Left kidney (tissue), 2 donors: Measurements from ENCODE around the gene ZBTB42. TPM values are rescaled to one million over a fixed set of nuclear protein-coding genes. Genes with fewer than 3 reads are reported as not detected.

Source experiments
- DNase-seq: peaks from one replicate; pipeline ENCODE4 v3.0.0-alpha.2; 2013
- polyA plus RNA-seq: library from polyadenylated mRNA; unstranded; fragments of 120-200 nt; gene quantifications from one replicate; pipeline ENCODE4 v1.2.1, GENCODE V29; 2013; ENCODE audit not compliant: insufficient read length

Gene ZBTB42
- polyA plus RNA-seq, 1 donor: 3.1 TPM

DNA sequence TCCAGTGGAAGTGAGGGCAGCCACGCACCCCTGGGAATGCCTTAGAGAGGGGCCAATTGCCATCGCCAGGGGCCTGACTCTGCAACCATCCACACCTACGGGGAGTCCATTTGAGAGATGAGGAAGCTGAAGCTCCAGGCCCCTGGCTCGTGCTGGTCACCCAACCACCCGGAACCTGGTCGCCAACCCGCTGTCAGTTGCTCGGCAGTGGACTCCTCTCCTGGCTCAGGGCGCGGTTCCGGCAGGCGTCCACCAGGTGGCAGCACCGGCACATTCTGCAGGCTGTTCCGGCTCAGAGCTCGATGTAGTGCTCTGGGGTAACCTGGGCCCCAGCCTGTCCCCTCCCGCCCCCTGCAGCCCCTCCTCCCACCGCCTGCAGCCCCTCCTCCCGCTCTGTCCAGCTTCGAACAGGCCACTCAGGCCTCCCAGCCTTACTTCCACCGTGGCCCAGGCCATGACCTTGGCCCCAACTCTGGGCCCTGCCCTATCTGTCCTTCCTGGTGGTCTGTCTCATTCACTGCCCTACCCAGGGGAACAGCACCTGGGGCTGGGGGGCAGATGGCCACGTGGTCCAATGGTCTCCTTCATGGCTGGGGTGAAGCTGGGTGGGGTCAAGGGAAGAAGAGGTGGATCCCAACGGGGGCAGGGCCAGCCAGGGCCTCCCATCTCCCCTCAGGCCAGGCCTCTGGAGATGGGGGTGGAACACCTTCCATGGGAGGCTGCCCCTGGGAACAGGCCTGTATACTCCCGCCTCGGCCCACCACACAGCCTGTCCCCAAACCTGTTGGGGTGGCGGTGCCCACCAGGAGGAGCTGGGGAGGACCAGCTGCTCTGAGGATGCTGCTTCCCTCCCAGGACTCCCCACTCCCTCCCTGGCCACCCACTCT lies 32.2 kb upstream of the ZBTB42 start:
- DNase-seq: peak; percentile 81

DNA sequence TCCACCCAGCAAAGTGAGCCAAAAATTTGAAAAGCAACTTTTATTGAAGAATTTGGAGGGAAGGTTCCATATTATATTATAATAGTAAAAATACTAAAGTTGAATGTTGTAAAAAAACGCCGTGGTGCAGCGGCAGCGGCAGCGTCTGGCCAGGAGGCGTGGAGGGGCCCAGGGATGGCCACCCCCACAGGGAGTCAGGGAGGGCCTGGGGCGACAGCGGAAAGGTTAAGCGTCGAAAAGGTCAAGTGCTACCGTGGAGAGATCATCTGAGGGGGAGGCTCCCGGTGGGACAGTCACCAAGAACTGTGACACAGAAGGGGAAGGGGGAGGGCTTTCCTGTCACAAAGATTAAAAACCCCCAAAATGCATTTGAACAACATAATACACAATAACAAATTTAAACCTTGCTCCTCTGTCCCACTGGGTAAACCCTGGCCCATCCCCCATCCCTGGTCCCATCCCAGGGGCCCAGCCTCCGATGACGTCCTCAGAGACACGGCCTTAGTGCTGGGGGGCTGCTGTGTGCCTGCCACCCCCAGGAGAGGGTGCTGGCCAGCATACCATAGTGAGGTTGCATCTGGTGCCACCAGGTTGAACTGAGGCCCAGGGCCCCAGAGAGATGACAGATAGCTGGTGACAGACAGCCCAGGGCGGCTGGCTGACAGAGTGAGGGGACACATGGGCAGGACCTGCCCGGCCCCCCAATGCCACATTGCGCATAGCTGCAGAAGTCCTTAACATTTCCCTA lies 31.4 kb upstream of the ZBTB42 start:
- no peak for DNase-seq

DNA sequence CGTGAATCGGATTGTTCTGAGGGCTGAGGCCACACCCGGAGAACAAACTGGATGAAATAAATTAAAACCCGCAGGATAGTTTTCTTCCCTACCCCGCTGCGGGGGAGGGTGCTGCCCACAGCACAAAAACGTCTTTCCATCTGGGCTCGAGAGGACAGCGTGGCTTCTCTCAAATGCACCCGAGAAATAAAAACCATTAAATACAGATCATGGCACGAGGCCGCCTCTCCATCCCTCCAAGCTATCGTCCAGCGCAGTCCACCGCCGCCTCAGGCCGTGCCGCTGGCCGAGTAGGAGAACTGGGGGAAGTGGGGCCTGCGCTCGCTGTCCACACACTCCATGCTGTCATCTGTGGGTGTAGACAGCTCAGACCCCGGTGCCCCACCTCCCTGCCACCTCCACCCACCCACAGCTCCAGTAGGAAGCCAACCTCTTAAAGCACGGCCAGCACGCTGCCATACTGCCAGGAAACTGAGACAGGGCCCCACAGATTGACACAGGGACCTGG lies 30.8 kb upstream of the ZBTB42 start:
- DNase-seq: no peak

DNA sequence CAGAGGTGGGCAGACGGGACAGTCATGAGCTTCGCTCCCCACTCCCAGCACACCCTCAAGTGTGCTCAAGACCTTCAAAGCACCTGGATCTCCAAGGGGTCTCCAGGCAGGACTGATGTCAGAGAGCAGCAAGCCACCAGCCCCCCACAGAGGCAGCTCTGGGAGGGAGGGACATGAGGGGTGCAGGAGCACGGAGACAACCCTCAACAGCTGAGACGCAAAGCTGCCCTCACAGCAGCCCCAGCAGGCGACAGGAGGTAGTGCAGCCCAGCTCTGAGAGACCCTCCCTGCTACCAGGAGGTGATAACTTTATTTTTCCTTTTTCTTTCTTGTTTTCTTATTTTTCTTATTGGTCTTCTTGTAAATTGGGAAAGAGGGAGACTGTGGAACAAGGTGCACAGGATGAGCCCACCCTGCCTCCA lies 30.0 kb upstream of the ZBTB42 start:
- DNase-seq: no peak

DNA sequence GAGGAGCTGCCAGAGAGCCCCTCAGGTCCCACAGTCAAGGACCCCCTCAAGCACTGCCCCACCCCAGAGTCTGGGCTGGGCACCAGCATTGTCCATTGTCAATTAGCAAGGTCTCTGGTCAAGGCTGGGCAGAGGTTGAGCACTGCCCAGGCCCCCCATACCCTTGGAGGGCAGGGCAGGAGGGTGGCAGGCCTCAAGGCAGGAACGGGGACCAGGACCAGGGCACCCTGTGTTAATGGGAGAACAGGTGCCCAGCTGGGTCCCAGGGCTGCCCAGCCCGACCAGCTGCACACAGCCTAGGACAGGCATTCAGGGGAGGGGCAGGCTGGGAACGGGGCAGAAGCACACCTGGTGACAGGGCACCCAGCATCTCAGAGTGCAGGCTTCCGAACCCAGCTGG lies 29.5 kb upstream of the ZBTB42 start:
- DNase-seq: no peak

DNA sequence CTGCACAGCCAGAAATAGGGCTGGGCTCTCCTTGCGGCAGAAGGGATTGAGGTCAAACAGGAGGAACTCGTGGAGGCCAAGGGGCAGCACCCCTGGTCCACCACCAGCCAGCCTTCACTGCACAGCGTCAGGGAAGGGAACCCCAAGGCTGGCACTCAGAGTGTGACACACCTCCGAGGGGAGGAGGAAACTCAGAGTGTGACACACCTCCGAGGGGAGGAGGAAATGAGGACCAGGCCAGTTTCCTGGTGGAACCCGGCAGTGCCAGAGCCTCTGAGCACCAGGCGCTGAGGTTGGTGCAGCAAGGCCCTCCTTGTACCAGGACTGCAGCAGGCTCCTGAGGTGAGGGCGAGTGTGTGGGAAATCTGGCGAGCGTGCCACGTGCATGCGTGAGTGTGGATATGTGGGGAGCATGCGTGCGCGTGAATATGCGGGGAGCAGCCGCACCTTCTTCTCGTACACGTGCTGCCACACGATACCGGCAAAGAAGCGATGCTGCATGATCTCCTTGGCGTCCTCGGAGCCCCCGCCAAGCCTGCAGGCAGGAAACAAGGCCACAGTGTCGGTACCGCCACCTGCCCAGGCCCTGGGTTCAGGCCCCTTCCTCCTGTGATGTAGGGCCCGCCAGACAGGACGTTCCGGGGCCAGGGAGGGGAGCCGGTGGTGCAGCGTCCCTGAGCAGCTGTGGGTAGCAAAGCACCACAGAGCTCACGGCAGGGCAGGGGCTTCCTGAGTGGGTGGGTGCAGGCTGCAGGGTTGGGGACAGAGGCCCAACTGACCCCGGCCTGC lies 28.8 kb upstream of the ZBTB42 start:
- no peak for DNase-seq

DNA sequence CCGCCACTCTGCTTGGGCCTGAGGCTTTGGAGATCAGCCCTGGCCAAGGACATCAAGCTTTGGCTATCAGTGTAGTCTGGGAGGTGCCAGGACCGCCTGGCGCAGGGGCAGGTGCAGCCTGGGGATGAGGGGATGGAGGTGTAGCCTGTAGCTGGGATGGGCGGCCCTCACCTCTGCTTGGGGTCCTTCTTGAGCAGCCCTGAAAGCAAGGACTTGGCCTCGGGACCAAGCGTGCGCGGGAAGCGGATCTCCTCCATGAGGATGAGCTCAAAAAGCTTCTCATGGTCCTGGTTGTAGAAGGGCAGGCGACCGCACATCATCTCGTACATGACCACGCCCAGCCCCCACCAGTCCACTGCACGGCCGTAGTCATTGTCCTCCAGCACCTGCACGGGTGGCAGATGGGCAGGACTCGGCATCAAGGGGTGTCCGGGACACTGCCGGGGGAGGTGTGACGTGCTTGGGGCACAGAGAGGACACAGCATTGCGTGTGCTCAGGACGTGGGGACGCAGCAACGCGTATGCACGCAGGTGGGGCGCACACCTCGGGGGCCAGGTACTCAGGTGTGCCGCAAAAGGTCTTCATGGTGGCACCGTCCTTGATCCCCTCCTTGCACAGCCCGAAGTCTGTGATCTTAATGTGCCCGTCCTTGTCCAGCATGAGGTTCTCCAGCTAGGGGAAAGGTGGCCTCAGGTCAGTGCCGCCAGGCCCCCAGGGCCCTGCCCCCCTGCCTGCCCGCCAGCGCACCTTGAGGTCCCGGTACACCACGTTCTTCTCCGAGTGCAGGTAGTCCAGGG lies 28.0 kb upstream of the ZBTB42 start:
- no peak for DNase-seq

DNA sequence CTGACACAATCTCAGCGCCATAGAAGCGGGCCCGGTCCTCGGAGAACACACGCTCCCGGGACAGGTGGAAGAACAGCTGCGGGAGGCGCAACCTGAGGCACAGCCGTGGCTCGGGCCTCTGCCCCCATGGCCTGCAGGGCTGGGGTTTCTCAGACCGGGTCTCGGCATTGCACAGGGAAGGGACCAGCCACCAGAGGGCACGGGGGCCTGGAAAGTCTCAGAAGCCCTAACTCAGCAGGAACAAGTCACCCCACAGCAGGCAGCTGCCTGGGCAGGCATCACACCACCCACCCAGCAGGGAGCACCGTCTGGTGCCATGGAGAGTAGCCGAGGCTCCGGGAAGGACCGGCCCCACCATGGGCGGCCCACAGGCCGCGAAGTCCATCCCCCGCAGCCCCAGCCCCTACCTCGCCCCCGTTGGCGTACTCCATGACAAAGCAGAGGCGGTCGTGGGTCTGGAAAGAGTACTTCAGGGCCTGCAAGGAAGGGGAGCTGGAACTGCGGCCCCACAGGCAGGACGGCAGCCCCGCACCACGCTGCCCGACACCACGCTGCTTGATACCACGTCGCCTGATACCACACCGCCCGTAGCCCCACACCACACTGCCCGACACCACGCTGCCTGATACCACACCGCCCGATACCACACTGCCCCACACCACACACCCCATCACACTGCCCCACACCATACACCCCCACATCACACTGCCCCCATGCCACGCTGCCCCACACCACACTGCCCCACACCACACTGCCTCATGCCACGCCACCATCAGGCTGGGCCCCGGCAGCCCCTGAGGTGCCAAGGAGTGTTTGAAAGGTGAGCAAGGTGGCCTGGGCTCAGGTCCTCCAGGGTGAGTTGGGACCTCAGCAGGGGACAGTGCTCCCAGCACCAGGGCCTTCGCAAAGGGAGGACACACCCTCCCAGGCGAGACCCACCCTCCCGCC lies 27.1 kb upstream of the ZBTB42 start:
- no peak for DNase-seq

DNA sequence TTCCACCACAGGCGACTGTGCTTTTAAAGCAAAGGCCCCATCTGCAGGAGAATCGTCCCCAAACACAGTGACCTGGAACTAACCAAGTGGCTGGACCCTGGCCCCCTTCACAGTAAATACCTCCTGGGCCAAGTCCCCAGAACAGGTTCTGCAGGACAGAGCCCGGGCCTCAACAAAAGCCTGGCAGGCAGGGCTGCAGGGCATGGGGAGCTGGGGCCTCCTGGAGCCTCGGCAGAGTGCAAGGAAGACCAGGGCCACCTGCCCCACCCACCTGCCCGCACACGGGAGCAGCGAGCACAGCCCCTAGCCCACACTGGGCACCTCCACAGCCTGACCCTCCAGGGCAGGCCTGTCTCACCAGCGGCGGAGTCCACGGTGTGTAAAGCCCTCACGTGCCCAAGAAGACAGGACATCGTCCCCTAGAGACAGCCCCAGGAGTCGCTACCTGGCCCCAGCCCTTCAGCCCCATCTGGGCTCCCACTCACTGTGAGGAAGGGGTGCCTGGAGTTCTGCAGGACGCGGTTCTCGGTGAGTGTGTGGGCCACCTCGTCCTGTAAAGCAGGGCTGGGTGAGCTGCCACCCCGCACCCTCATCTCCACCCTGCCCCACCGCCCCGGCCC lies 26.3 kb upstream of the ZBTB42 start:
- DNase-seq: no peak

DNA sequence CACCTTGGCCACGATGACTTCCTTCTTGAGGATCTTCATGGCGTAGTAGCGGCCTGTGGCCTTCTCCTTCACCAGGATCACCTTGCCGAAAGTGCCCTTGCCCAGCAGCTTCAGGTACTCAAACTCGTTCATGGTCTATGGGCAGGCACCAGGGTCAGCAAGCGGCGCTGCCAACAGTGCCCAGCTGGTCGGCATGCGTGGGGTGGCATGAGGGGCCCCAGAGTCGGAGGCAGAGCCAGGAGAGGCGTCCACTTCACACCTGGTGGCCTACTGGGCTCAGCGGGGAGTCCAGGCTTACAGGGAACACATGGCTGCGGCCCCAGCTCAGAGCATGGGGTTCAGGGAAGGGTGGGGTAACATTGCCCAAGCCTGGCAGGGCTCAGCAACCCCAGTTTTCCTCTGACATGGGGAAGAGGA lies 25.8 kb upstream of the ZBTB42 start:
- DNase-seq: no peak

DNA sequence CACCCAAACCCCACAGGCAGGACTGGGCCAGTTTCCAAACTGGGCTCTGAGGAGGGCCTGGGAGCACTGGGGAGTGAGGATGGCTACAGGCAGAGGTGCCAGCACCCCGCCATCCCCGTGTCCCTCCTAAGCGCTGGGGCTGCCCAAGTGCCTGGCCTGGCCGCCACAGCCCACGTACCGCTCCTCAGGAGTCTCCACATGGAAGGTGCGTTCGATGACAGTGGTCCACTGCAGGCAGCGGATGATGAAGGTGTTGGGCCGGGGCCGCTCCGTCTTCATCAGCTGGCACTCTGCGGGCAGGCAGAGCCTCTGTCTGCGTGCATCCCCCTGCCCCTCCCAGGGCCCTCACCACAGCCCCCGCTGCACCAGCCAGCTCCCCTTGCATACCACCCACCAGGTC lies 24.4 kb upstream of the ZBTB42 start:
- DNase-seq: no peak

DNA sequence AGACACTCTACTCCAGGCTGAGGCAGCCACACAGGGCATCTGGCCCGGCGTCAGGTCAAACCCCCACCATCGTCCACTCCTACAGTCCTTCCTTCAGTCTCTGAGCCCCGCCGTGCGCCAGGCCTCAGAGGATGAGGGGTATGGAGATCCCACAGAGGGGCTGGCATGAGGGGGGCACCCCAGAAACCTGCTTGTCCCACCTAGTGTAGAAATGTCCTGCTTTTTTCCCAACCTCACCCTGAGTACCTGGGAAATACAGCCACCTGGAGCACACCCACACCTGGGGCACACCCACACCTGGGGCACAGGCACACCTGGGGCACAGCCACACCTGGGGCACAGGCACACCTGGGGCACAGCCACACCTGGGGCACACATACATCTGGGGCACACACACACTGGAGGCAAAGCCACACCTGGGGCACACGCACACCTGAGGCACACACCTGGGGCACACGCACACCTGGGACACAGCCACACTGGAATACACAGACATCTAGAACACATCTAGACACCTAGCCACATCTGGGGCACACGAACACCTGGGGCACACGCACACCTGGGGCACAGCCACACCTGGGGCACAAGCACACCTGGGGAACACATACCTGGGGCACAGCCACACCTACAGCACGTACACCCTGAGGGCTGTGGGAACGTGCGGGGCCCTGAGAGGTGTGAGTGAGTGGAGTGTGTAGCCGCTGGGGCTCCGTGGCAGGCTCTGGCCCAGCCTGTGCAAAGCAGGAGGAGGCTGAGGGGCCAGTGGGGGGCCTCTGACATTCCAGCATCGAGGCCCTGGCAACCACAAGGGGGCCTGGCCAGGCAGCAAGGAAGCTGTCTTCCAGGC lies 23.7 kb upstream of the ZBTB42 start:
- no peak for DNase-seq

DNA sequence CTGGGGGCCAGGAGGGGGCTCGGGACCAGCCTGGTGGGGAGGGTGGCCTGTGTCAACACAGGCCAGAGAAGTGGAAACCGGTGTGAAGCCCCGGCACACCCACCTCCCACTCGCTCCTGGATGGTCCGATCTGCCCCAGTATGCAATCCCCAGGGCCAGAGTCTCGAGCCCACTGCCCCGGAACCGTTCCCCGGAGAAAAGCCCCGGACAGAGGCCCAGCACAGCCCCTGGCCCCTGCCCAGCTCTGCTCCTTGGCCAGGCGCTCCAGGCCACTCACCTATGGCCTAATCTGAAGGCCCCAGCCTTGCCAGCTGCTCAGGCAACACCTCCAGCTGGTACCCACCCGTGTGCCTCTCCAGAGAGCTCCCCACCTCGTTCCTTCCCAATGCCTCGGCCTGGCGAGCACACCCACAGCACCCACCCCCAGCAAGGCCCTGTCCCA lies 23.1 kb upstream of the ZBTB42 start:
- DNase-seq: no peak

DNA sequence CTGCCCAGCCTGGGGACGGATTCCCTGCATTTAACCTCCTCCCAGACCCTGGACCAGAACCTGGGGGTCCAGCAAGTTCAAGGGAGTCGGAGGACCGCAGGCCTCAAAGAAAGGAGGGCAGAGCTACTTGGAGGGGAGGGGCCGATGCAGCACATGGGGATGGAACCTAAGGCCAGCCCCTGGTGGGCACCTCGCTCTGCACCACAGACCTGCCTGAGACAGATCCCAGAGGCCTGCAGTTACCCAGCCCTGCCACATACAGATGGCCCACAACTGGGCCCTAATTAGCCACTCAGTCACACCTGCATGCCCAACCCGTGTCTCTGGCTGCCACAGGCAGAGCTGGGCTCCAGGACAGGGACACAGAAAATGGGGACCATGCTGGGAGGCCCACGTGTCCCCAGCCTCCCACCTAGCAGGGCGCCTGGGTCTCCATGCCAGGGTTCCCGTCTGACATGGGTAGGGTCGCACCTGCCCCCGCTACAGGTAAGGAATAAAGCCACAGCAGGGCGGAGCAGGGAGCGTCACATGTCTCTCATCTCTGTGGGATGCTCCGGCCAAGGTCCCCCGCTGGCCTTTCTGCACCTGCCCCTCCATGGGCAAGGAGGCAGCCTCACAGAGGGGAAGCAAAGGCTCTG lies 22.1 kb upstream of the ZBTB42 start:
- no peak for DNase-seq

DNA sequence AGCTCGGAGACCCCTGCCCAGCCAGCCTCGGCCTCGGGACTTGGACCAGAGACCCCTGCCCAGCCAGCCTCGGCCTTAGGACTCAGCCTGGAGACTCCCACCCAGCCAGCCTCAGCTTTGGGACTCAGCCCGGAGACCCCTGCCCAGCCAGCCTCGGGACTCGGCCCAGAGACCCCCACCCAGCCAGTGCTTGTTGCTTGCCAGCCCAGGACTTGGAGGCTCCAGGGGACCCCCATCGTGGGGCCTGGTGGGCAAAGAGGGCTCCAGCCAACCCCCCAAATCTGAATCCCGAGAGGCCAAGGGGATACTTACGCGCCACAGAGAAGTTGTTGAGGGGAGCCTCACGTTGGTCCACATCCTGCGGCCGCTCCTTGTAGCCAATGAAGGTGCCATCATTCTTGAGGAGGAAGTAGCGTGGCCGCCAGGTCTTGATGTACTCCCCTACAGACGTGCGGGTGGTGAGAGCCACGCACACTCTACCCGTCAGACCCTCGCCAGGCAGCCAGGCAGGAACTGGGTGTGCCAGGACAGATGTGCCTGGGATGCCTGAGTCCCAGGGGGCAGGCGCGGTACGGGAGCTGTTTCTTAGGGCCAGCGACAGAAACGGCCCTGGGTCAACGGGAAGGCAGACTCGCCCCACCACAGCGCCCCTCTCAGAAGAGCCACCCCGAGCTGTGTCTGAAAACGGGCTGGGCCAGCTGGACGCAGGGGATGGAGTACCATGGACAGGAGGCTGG lies 21.0 kb upstream of the ZBTB42 start:
- DNase-seq: no peak

DNA sequence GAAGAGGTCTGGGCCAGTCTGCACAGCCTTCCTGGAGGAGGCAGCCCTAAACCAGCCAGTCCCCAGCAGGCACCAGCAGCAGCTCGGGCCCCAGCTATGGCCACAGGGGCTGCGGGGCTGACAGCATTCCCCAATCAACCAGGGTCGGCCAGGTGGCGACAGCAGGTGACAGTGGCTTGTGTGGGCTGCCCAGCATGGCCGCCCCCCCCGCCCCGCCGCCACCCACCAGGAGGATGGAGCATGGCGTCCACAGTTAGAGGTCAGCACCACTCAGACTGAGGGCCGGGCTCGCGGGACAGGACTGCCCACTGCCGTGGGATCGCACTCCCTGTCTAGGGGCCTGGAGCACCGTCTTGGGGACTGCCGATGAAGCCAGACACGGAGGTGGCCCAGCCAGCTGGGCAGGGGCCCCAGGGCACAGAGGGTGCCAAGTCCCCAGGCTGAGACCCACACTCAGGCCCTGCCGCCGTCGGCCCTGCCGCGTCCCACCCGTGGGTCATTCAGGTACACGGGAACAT lies 20.3 kb upstream of the ZBTB42 start:
- DNase-seq: no peak
